Activated CD8-positive, alpha-beta memory T cell treated with anti-CD3 and anti-CD28 coated beads, Interleukin-2, amount 50 U/mL, for 24 hours (primary cell): Measurements from ENCODE around the gene UBXN1.
"Not testable (repeated sequence)": the region's sequence is repeated elsewhere in the genome, so short reads cannot be mapped to it uniquely, and the experiment has no call there.

Experiments used
- DNase-seq: peaks from one replicate; pipeline ENCODE4 v3.0.0-alpha.2; 2020; ENCODE audit errors: extremely low read depth

Gene UBXN1

DNA sequence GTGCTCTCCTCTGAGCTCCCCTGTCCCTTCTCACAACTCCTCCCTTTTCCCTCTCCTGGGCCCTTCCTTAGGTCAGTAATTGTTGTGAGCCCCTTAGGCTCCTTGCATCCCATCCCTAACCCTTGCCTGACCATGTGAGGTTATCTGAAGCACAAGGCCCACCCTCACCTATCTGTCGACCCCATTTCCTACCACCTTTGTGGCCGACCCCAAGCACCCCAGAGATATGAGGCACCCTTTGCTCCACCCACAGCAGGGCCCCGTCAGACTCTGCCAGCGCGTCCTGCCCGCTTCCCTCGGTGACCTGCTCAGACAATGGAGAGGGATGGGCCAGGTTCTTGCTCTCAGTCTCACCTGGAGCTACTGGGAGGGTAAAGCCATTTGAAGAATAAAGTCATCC lies 29.9 kb upstream of the UBXN1 start:
- DNase-seq = no peak

DNA sequence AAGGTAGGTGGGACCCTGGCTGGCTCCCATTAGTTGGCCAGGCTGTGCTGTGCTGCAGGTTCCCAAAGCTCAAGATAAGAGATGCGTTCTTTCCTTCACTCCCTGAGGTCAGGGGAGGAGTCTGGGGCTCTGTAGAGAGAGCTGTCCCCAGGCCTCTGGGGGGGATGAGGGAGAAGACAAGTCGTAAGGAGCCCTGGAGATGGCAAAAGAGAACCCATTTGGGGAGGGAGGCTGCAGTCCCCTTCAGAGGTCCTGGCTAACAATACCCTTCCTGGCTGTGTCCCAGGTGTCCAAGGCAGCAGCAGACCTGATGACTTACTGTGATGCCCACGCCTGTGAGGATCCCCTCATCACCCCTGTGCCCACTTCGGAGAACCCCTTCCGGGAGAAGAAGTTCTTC lies 29.5 kb upstream of the UBXN1 start:
- DNase-seq = no peak

DNA sequence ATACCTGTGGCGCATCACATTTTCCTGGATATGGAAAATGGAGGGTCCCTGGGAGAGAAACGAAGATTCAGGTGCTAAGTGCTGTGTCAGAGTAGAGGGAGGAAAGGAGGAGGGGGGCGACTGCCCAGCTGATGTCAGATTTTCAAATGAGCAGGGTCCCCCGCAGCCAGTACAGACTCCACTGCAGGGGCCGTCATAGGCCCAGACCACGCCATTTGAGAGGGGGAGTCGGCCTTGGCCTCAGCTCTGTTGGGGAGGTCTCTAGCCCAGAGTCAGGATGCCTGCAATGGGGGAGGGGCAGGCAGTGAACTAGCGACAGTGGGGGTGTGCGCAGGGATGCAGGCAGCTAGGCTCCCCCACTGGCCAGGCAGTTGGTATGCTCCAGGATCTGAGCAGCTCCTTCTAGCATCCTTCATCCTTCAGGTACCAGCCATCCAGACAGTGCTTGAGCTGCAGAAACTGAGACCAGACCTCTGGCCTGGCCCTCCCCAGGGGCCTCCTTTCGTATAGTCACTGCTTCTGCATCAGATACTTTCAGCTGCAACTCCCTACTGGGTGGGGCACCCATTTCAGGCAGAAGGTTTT lies 28.5 kb upstream of the UBXN1 start, which contains the start of the genes BSCL2 and GNG3:
BSCL2 (minus strand) TSS at position 148 of the 585 bp plus-strand sequence. CDS start 229 bp downstream, outside the sequence.
GNG3 (plus strand) TSS at position 400 of the 585 bp plus-strand sequence. CDS start 620 bp downstream, outside the sequence.
- DNase-seq = no peak

DNA sequence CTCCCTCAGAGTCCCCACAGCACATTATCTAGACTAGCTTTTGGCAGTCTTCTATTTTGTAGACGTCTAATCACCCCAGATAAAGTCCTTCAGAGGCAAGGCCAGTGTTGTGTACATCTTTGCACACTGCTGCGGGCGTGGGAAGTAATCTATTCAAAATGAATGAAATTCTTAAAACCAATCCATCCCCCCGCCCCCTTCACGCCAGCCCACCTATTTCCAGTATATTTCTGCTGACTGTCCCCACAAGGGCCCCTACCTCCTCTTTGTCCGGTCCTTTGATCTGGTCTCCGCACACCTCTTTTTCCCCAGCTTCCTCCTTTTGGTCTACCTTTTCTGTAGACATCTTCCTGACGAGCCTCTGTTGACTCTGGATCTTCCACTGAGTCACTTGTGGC lies 28.0 kb upstream of the UBXN1 start:
- no peak for DNase-seq

DNA sequence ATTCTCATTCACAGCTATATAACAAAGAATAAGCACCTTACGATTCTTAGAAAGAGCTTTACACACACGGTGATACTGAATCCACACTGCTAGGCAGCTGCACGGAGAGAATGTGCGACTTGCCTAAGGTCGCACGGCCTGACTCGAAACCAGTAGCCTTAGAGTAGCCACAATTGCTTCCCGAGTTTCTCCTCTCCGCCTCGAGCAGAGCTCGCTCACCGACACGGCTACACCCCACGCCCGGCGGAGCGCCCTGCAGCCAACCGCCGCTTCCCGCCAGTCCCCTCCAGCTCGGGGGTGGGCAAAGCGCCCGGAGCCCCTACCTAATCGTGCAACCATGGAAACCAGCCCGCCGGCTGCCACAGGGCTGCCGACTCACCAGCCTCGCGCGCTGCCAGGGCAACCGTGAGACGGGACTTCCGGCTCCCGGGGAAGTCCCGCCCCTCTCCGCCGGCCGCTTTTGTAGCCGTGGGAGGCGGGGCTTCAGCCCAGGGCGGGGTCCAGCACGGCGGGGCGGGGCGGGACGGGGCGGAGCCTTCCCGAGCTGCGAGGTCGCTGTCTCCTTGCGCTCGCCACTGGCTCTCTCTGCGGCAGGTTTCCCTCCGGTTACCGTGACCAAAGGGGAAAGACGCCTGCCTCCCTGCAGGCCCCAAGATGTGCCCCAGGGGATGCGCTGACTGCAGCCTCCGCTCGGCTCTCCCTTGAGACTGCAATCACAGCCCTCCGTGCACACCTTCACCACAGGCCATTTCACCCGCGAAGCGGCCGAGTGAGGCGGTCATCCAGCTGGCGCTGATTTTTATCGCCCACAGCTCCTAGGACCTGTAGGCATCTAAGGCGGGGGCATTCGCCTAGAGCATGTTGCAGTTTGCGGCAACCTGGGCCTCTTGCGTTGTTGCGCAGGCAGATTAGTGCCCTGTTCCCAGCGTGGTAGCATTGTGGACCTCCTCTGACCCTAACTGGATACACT lies 27.3 kb upstream of the UBXN1 start:
- peak; percentile 70 for DNase-seq

DNA sequence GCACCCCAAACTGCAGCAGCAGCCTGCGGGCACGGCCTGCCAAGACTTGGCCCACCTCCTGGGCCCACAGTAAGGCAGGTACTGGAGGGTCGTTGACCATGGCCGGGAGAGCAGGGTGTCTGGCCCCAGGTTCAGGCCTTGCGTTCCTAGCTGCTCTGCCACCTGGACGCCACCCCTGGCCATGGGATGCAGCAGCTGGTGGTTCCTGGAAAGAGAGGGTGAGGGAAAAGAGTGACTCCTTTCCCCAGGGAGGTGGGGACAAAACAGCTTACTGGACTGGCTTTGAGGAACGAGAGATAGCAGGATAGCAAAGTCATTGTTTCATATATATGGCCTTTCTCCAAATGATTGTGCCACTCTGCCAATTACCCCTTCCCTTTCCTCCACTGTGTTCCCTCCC lies 26.5 kb upstream of the UBXN1 start:
- no peak for DNase-seq

DNA sequence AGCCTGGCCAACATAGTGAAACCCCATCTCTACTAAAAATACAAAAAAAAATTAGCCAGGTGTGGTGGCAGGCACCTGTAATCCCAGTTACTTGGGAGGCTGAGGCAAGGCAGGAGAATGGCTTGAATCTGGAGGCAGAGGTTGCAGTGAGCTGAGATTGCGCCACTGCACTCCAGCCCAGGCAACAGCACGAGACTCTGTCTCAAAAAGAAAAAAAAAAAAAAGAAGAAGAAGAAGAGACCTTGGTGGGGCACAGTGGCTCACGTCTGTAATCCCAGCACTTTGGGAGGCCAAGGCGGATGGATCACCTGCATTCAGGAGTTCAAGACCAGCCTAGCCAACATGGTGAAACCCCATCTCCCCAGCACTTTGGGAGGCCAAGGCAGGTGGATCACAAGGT lies 25.0 kb upstream of the UBXN1 start:
- not testable (repeated sequence) for DNase-seq

DNA sequence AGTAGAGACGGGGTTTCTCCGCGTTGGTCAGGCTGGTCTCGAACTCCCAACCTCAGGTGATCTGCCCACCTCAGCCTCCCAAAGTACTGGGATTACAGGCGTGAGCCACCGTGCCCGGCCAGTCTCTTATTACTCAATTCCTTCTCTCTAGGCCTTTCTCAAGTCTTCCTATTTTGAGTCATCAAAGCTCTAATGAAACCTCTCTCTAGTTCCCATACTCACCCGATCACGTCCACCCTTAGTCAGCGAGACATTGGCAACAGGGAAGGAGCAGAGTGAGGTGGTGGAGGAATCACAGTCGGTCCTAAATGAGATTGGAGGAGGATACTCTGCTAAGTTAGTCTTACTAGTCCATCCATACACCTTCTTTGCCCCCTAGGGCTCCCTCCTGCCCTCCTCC lies 23.4 kb upstream of the UBXN1 start:
- DNase-seq = no peak

DNA sequence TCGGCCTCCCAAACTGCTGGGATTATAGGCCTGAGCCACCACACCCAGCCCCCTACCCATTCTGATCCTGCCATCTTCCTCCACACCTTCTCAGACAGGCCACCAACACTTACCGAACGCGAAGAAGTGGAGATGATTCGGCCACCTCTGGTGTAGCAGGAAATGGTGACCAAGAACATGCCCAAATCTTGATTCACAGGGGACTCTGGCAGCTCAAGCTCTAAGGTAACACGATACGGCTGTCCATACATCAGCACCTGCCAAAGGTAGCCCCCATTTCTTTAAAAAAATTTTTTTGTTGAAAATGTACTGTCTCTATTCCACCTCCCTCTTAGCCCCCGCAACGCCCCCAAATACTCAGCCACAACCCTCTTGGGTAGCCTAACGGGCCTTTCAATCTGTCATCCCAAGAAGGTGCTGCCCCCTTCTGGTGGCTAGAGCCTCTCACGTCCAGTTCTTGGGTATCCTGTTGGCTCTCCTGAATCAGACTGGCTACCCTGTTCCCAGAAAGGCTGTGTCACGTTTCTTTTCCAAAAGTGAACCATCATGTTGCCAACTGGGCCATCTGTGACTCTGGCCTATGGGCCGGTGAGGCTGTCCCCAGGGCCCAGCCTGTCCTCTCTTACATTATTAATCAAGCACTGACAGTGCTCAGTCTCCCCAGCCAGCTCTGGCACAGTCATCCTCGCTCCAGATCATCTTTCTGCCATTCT lies 15.7 kb upstream of the UBXN1 start:
- no peak for DNase-seq

DNA sequence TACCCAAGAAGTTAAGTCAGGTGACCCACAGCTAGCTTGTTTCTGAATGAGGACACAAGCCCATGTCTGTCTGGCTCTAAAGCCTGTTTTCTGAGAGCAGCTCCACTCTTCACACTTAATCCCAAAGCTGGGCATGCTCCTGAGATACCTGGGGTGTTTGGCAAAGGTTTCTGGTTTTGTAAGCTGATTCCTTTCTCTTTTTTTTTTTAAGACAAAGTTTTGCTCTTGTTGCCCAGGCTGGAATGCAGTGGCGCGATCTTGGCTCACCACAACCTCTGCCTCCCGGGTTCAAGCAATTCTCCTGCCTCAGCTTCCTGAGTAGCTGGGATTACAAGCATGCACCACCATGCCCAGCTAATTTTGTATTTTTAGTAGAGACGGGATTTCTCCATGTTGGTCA lies 14.8 kb upstream of the UBXN1 start:
- not testable (repeated sequence) for DNase-seq

DNA sequence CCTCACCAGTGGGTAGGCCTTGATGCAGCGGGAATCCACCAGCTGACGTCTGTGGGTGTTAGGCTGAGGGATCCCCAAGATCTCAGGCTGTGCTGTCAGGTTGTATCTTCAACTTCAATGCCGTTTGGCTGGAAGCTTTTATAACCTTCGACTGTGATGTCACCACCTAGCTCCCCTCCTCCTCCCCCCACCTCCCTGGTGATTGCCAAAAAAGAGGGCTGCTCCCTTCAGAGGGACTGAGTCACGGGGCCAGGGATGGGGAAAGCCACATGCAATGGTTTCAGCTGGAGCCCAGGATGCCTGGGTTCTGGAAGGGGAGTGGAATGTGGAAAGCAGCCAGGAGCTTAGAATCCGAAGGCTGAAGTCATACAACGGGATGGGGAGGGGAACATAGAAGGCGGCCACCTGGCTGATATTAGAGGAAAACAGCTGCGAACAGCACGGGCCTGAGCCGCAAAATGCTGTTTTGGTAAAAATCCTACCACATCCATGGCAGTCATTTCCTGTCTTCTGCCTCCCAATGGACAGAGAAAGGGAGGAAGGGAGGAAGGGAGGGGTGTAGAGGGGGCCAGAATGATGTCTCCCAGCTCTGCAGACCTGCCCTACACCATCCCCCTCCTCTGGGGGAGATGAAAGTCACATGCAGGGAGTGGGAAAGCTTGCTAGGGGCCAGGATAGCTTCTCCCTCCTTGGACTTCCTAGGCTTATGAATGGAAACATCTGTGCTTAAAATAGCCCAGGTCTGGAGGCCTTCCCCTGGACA lies 10.7 kb upstream of the UBXN1 start, which contains the start of gene LRRN4CL:
LRRN4CL (minus strand) TSS at position 110 of the 763 bp plus-strand sequence. CDS start 1,022 bp downstream, outside the sequence.
- DNase-seq = no peak

DNA sequence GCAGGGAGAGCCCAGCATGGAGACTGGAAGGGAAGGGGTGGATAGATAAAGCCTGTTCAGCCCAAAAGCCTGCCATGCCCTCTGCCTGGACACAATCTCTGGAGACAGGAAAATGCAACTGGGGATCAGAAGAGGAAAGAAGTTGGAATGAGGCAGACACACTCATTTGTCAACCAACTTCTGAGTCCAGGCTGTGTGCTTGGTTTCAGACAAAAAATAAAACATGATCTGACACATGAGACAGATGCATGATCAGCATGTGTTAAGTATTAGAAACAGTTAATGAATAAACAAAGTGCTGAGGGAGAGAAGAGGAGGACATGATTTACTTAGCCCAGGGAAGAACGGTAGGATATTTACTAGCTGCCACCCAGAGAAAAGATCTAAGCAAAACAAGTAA lies 9.6 kb upstream of the UBXN1 start:
- no peak for DNase-seq

DNA sequence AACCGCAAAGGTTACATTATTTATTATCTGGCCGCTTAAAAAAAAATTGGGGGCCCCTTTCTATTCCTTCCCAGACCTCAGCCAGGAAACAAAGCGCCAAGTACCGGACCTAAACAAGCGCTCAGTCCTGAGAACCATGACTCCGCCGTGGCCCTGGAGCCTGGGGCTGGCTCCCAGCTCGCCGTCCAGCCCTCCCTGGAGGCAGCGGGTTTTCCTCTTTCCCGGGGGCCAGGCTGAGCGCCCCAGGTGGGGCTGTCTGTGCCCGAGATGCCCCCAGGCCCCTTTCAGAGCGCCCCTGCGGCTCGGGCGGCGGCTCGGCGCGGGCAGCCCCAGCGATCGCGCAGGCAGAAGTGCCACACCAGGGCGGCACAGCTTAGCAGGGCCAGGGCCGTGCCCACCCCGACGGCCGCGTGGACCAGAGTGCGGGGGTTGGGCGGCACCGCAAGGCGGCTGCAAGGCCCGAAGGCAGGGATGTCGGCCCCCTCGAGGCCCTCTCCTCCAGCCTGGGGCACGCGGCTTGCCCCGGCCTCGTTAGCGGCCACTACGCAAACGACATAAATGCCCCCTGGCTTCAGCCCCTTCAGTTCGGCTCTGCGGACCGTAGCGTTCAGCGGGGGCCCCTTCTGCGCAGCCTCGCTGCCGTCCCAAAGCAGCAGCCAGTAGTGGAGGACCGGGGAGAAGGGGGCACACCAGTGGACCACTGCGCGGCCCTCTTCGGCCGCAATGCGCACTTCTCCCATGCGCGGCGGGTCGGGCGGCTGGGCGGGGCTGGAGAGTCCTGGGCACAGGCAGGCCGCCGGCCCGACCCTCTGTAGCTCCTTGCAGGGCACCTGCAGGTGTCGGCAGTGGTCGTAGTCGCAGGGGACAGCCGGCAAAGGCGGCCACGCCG lies 8.9 kb upstream of the UBXN1 start:
- no peak for DNase-seq

DNA sequence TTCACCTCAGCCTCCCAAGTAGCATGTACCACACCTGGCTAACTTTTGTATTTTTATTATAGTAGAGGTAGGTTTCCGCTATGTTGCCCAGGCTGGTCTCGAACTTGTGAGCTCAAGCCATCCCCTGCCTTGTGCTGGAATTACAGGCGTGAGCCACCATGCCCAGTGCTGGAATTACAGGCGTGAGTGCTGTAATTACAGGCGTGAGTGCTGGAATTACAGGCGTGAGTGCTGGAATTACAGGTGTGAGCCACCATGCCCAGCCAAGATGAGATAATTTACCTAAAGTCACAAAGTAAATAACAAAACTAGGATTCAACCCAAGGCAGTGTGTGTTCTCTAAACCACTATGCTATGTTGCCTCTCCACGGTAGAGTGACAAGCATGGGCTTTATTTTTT lies 3.6 kb upstream of the UBXN1 start:
- DNase-seq = no peak

DNA sequence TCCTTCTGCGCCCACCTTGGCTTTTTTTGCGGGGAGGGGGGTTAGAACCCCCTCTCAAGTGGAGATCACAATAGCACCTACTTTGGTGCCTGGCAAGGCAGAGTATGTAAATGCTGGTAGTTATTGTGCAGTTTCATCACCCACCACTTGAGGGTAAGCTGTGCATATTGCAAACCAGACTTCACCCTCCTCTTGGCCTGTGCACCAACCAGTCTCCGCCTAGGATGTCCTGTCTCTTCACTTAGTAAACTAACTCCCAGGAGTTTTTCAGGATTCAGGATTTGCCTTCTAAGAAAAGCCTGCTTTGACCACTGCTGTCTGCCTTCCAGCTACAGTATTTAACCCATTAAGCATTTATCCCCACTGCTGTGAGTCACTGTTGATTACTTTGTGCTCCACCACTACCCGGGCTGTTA lies 2.0 kb upstream of the UBXN1 start:
- DNase-seq = no peak

DNA sequence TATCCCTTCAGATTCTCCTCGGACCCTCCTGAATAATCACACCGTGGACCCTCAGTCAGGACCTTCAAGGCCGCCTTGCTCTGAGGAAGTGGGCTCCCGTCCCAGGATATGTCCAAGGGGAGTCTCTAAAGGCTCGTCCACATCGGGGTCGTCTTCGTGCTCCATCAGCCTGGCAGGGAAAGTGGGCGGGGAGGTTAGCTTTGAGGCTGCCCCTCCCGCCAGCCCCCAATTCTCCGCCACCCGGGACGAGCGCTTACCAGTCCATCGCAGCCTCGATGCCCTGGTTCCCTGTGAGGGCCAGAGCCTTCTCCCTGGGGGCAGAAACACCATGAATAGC lies 472 bp downstream of the UBXN1 start:
- no peak for DNase-seq

DNA sequence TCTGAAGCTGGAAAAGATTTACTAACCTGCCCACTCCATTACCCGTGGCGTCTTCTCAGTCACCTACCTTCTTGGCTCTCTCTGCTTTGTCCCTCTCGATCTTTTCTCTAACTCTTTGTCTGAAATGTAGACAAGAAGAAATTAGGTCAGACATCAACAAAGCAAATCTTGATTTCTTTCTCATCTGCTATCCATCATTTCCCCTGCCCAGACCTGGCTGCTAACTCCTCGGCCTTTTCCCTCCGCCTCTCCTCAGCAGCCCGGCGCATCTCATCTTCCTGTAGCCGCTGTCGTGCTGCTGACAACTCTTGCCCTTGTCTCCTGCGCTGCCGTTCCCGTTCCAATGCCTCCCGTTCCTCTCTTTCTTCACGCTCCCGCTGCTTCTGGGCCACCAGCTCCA lies 1.2 kb downstream of the UBXN1 start:
- no peak for DNase-seq

DNA sequence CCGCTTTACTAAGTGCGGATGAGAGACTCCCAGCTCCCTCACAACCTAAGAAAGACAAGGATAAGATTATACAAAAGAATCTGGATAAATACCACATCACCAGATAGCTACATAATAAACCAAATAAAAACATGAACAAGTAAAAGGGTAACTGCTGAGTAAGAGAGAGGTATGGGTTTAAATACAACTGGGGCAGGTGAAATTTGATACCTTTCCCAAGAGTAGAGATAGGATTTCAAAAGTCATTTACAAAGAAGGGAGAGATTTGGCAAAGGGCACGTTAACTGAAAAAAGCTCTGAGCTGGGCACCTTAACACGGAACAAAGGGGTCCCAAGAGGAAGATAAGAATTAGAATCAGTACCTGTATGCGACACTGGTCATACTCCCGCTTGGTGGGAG lies 1.7 kb downstream of the UBXN1 start:
- no peak for DNase-seq

DNA sequence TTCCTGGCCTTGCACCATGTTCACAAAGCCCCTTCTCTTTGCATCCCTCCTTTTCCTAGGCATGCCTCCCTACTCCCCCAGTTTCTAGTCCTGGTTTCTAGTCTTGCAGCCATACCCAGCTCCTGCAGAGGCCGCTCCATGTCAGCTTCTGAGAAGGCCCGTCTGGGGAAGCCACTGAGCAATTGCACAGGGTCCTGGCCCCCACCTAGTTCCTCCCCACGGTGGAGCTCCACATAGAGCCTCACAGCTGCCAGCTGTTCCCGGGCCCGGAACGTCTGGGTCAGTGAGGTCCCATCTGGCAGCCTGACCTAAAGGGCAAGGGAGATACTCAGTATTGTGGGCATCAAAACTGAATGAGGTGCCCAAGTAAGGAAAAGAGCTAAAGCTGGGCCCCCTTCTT lies 2.2 kb downstream of the UBXN1 start:
- DNase-seq = no peak

DNA sequence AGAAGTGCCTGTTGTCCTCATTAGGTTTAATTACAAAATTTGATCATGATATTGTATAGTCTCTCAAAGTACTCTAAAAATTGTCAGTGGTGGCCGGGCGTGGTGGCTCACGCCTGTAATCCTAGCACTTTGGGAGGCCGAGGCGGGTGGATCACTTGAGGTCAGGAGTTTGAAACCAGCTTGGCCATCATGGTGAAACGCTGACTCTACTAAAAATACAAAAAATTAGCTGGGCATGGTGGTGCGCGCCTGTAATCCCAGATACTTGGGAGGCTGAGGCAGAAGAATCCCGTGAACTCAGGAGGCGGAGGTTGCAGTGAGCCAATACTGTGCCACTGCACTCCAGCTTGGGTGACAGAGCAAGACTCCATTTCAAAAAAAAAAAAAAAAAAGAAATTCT lies 3.5 kb downstream of the UBXN1 start:
- not testable (repeated sequence) for DNase-seq

DNA sequence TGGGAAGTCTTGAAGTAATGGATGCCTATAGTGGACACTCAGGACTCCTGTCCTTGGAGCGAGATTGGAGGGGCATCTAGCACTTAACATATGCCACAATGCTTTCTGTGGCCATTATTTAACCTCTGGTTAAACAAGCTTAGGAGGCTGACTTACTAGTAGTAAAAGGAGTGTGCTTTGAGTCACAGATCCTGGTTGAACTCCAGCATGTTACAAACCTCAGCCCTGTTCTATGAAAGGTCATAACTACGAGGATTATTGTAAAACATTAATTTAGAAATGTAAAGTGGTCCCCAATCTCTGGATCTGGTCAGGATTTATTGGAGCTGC lies 5.7 kb downstream of the UBXN1 start:
- DNase-seq = no peak
